Adrenal gland (tissue), 5 donors: ENCODE results near the gene PTPRU.

Experiments
- POLR2A ChIP-seq, 2 donors: fragments of 450-650 bp; IDR thresholded peaks; one replicate each; pipeline ENCODE4 v1.6.1; 2017; ENCODE audit warnings: antibody characterized with exemption in 2 of 2, mild to moderate bottlenecking in 2 of 2, moderate library complexity in 1 of 2
- TF ChIP-seq, protein P1 (sequence below), 6 experiments: fragments of 450-650 bp in 4 of 6; fragments of 200-600 bp in 2 of 6; sonication (generic) in 1 of 6; IDR thresholded peaks; 1 replicate in 5 of 6; 2 replicates in 1 of 6; pipeline versions ENCODE4 v1.5.1 to v1.8.0; 2016 to 2021; ENCODE audit warnings: antibody characterized with exemption in 6 of 6, mild to moderate bottlenecking in 2 of 6, moderate library complexity in 1 of 6
- donor health status: DM: no; HTN: no; CAD: no.

DNA sequence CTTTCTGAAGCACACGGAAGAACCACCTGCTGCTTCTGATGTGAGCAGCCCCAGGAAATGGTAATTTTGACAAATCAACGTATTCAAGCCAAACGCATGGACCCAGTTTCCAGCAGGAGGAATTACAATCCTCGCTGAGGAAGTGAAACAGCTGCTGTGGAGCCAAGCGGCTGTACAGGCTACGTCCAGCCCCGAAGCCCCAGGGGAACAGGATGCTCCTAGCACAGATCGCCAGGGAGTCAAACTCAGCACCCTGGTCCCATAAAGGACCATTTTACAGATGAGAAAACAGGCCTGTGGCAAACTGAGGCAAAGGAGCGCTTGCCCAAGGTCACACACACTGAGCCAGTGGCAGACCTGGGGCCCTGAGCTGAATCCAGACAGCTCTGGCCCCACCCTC, 108.0 kb downstream of the PTPRU start:
- TF ChIP-seq, protein P1, sequence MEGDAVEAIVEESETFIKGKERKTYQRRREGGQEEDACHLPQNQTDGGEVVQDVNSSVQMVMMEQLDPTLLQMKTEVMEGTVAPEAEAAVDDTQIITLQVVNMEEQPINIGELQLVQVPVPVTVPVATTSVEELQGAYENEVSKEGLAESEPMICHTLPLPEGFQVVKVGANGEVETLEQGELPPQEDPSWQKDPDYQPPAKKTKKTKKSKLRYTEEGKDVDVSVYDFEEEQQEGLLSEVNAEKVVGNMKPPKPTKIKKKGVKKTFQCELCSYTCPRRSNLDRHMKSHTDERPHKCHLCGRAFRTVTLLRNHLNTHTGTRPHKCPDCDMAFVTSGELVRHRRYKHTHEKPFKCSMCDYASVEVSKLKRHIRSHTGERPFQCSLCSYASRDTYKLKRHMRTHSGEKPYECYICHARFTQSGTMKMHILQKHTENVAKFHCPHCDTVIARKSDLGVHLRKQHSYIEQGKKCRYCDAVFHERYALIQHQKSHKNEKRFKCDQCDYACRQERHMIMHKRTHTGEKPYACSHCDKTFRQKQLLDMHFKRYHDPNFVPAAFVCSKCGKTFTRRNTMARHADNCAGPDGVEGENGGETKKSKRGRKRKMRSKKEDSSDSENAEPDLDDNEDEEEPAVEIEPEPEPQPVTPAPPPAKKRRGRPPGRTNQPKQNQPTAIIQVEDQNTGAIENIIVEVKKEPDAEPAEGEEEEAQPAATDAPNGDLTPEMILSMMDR (IDR thresholded peaks at IDR 0.05), result no peak
- no peak for TF ChIP-seq POLR2A (IDR thresholded peaks at IDR 0.05)
